Colonic mucosa (tissue), 4 donors: Measurements from ENCODE around the gene OR6K3. TPM values are rescaled to one million over a fixed set of nuclear protein-coding genes. Genes with fewer than 3 reads are reported as not detected.

Experiments
- DNase-seq: peaks from one replicate; pipeline ENCODE4 v3.0.0-alpha.2; 2020
- H3K27ac ChIP-seq: fragments of 200-600 bp; one replicate; pipeline ENCODE4 v1.8.0; 2021
- H3K27me3 ChIP-seq: fragments of 200-600 bp; one replicate; pipeline ENCODE4 v1.8.0; 2021
- H3K36me3 ChIP-seq: fragments of 200-600 bp; one replicate; pipeline ENCODE4 v1.8.0; 2021
- H3K4me1 ChIP-seq: fragments of 200-600 bp; one replicate; pipeline ENCODE4 v1.8.0; 2021; ENCODE audit warnings: mild to moderate bottlenecking
- H3K4me3 ChIP-seq: fragments of 200-600 bp; one replicate; pipeline ENCODE4 v1.8.0; 2021
- H3K9ac ChIP-seq, 2 donors: one replicate each; pipeline ENCODE4 v1.7.0; 2013; ENCODE audit warnings: control low read depth in 2 of 2, low read depth in 2 of 2, low read length in 2 of 2
- H3K9me3 ChIP-seq: fragments of 200-600 bp; one replicate; pipeline ENCODE4 v1.8.0; 2021
- CTCF ChIP-seq: fragments of 200-600 bp; IDR thresholded peaks from one replicate; pipeline ENCODE4 v1.8.0; 2022; ENCODE audit warnings: antibody characterized with exemption, mild to moderate bottlenecking
- intact Hi-C: fragments of 100-400 bp; cut with DNase I; formaldehyde crosslinking; loops from one replicate; pipeline ENCODE4 v1.14.1; 2022
- total RNA-seq, 2 donors: library from RNA; stranded (reverse); fragmentation: NEBNext Ultra II Directional in 1 of 2; extraction: Animal tissue kit (Norgen Biotek cat#: 25700) in 1 of 2; gene quantifications; one replicate each; pipeline ENCODE4 v1.2.1, GENCODE V29; 2021
- donor health status: healthy.
- donor health status: DM: no; HTN: no; CAD: no.
- donor health status: DM: no; HTN: no; CAD: no.

The OR6K3 gene
- total RNA-seq, 2 donors from 2014 or later = not detected

GRCh38 chr1:158717344-158717743 is 3.2 kb downstream of the OR6K3 start:
- no peaks in the 10 kb centered on the region for H3K9me3 ChIP-seq
- H3K27ac ChIP-seq = no peak overlapping the region
- H3K9ac ChIP-seq = no peak overlapping the region
- intact Hi-C loops = no loop called here
- TF ChIP-seq CTCF = no peak
- no peaks in the 10 kb centered on the region for H3K4me1 ChIP-seq
- no peak for DNase-seq
- no peaks in the 10 kb centered on the region for H3K36me3 ChIP-seq
- H3K4me3 ChIP-seq = no peak overlapping the region
- no peaks in the 10 kb centered on the region for H3K27me3 ChIP-seq

- intact Hi-C loops = no loop called here
- Histone ChIP-seq H3K36me3 (no peaks in the 10 kb centered on the region), H3K4me1 (no peaks in the 10 kb centered on the region), H3K27me3 (no peaks in the 10 kb centered on the region), H3K9ac (no peak overlapping the region), H3K4me3 (no peak overlapping the region), H3K9me3 (no peaks in the 10 kb centered on the region), H3K27ac (no peak overlapping the region)
- no peak for TF ChIP-seq CTCF
- no peak for DNase-seq
These were observed 4.2 kb downstream of the OR6K3 start for GRCh38 chr1:158716335-158716734.

GRCh38 chr1:158714754-158715153 is 5.8 kb downstream of the OR6K3 start:
- no peak overlapping the region for H3K9ac ChIP-seq
- H3K27me3 ChIP-seq = no peaks in the 10 kb centered on the region
- H3K4me3 ChIP-seq = no peak overlapping the region
- no peak for DNase-seq
- H3K27ac ChIP-seq = no peak overlapping the region
- no peaks in the 10 kb centered on the region for H3K9me3 ChIP-seq
- TF ChIP-seq CTCF = no peak
- H3K36me3 ChIP-seq = no peaks in the 10 kb centered on the region
- intact Hi-C loops = no loop called here
- H3K4me1 ChIP-seq = no peaks in the 10 kb centered on the region

- no peaks in the 10 kb centered on the region for H3K36me3 ChIP-seq
- no peaks in the 10 kb centered on the region for H3K4me1 ChIP-seq
- H3K27ac ChIP-seq = no peak overlapping the region
- no peaks in the 10 kb centered on the region for H3K9me3 ChIP-seq
- no peak for TF ChIP-seq CTCF
- intact Hi-C loops = no loop called here
- DNase-seq = no peak
- no peak overlapping the region for H3K4me3 ChIP-seq
- H3K9ac ChIP-seq = no peak overlapping the region
- H3K27me3 ChIP-seq = no peaks in the 10 kb centered on the region
These were observed 9.4 kb downstream of the OR6K3 start for GRCh38 chr1:158711098-158711497.

- Histone ChIP-seq H3K9me3 (no peaks in the 10 kb centered on the region), H3K4me3 (no peak overlapping the region), H3K9ac (no peak overlapping the region), H3K4me1 (no peaks in the 10 kb centered on the region), H3K36me3 (no peaks in the 10 kb centered on the region), H3K27me3 (no peaks in the 10 kb centered on the region), H3K27ac (no peak overlapping the region)
- TF ChIP-seq CTCF = no peak
- intact Hi-C loops = no loop called here
- DNase-seq = no peak
These were observed 14.4 kb downstream of the OR6K3 start for GRCh38 chr1:158706096-158706495.

GRCh38 chr1:158700552-158700951 is 20.0 kb downstream of the OR6K3 start, which contains the start of gene OR6K2:
TSS of gene OR6K2 (minus strand) at chr1:158700652. CDS start at chr1:158700652, 0 bp downstream.
- TF ChIP-seq CTCF = no peak
- intact Hi-C loops = no loop called here
- H3K4me1 ChIP-seq = no peaks in the 10 kb centered on the region

More at GRCh38 chr1:158700552-158700951, 20.0 kb downstream of the OR6K3 start, which contains the start of gene OR6K2:
- no peak for DNase-seq
- Histone ChIP-seq H3K9ac (no peak within 1 kb of the TSS), H3K4me3 (no peak within 1 kb of the TSS), H3K27ac (no peak within 1 kb of the TSS), H3K36me3 (no peaks in the 10 kb centered on the region), H3K27me3 (no peaks in the 10 kb centered on the region), H3K9me3 (no peaks in the 10 kb centered on the region)
